Gastrocnemius medialis (tissue), 4 donors: Measurements from ENCODE around the gene GALNTL6.

Experiments
- POLR2A ChIP-seq, 2 donors: fragments of 450-650 bp; IDR thresholded peaks; one replicate each; pipeline ENCODE4 v1.6.1; 2017; ENCODE audit warnings: antibody characterized with exemption in 2 of 2, mild to moderate bottlenecking in 2 of 2, moderate library complexity in 2 of 2
- TF ChIP-seq, protein P1 (sequence below), 5 experiments: fragments of 450-650 bp in 3 of 5; fragments of 200-600 bp in 2 of 5; sonication (generic) in 2 of 5; IDR thresholded peaks in 4 of 5; conservative IDR thresholded peaks in 1 of 5; 1 replicate in 4 of 5; 2 replicates in 1 of 5; pipeline ENCODE4 v1.5.1; 2016 to 2019; ENCODE audit warnings: antibody characterized with exemption in 5 of 5, mild to moderate bottlenecking in 3 of 5, moderate library complexity in 3 of 5

GRCh38 chr4:171846893-171847292 lies 33.7 kb downstream of the GALNTL6 start:
- TF ChIP-seq, protein P1, sequence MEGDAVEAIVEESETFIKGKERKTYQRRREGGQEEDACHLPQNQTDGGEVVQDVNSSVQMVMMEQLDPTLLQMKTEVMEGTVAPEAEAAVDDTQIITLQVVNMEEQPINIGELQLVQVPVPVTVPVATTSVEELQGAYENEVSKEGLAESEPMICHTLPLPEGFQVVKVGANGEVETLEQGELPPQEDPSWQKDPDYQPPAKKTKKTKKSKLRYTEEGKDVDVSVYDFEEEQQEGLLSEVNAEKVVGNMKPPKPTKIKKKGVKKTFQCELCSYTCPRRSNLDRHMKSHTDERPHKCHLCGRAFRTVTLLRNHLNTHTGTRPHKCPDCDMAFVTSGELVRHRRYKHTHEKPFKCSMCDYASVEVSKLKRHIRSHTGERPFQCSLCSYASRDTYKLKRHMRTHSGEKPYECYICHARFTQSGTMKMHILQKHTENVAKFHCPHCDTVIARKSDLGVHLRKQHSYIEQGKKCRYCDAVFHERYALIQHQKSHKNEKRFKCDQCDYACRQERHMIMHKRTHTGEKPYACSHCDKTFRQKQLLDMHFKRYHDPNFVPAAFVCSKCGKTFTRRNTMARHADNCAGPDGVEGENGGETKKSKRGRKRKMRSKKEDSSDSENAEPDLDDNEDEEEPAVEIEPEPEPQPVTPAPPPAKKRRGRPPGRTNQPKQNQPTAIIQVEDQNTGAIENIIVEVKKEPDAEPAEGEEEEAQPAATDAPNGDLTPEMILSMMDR (IDR thresholded peaks at IDR 0.05 in 4 of 5, conservative IDR thresholded peaks at IDR 0.05 in 1 of 5) = no peak
- TF ChIP-seq POLR2A (IDR thresholded peaks at IDR 0.05) = no peak
